NCI-H2107 treated with DMSO at 0.1 percent for 48 hours (cell line): ENCODE measurements around the gene TEN1.

Experiments
- DNase-seq: peaks from one replicate; lab custom pipeline; 2025; ENCODE audit not compliant: unreplicated experiment; lab: John Stamatoyannopoulos, UW

The TEN1 gene

DNA sequence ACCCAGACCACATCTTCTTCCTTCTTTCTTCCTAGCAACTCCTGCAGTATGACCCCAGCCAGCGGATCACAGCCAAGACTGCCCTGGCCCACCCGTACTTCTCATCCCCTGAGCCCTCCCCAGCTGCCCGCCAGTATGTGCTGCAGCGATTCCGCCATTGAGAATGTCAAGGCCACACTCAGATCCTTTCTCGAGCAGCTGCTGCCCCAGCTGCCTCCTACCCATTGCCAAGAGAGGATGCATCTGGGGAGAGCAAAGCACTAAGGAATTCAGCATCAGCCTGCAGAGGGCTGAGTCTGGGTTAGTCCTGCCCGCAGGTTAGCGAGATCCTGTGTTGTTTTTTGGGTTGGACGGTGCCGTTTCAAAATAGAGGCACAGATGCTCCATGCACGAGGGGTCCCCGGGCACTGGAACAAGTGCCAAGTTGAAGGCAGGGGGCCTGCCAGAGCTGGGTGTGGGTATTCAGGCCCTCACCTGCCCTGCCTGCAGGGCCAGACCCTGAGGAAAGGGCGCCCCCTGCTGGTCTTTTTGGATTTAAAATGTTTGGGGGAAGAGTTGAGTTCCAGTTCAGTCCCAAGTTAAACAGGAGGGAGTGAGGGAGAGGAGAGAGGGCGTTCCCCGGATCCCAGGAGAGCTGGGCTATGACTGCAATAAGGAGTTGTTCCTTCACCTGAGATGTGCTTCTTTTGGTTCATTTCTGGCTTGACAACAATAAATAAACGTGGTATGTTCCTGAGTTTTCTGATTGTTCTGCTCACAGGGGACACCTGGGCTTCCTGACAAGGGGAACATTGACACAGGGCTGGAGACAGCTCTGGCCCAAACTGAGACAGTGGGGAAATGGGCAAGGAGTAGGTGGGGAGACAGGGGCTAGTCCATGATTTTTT lies 26.5 kb downstream of the TEN1 start:
- peak; percentile 39 for DNase-seq

DNA sequence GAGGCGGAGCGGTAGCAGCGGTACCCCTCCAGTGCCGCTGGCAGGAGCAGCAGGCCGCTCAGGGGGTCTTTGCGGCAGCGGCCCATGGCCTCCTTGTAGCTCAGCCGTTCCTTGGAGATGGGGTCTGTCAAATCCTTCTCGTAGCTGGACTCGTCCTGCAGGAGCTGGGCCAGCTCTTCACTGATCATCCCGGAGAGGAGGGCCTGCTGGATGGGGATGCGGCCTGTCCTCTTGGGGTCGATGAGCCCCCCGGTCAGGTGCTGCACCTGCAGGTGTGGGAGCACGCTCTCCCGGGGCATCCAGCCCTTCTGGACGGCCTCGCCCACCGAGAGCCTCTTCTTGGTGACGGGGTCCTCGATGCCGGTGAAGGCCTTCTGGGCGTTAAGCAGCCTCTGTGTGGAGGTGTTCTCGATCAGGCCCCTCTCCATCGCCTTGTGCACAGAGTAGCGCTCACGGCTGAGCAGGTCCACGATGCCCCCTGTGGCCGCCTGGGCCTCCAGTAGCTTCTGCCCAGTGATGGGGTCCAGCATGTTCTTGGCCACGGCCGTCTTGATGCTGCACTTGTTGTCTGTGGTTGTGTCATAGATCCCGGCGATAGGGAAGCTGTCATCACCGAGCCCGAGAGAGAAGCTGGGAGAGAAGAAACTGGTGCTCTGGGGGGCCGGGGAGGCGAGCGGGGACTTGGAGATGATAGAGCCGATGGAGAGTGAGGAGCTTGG lies 28.2 kb downstream of the TEN1 start:
- DNase-seq, result no peak

DNA sequence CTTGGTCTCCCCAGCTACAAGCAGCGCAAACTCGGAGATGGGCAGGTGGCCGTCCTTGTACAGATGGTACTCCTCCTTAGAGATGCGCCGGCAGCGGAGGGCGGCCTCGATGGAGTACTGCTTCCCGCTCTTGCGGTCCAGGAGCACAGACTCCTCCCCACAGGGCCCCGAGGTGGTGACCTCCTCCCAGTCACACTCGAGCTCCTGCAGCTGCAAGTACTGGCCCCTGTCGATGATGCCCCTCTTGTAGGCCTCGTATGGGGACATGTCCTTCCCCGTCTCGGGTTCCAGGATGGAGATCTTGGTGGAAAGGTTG lies 28.8 kb downstream of the TEN1 start:
- no peak for DNase-seq

DNA sequence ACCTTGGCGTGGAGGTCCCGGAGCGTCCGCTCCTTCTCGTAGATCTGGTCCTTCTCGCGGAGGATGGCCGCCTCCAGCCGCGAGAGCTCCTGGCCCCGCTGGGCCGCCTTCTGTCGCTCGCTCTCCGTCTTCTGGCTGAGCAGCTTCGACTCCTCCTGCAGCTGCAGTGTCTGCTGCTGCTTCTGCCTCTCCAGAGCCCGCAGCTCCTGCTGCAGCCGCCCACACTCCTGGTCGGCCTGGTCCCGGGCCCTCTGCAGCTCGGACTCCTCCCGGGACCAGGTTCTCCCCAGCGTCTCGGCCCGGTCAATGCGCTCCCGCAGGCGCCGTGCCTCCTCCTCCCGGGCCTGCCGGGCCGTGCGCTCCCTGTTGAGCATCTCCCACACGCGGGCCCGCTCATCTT lies 29.2 kb downstream of the TEN1 start:
- DNase-seq, result no peak

DNA sequence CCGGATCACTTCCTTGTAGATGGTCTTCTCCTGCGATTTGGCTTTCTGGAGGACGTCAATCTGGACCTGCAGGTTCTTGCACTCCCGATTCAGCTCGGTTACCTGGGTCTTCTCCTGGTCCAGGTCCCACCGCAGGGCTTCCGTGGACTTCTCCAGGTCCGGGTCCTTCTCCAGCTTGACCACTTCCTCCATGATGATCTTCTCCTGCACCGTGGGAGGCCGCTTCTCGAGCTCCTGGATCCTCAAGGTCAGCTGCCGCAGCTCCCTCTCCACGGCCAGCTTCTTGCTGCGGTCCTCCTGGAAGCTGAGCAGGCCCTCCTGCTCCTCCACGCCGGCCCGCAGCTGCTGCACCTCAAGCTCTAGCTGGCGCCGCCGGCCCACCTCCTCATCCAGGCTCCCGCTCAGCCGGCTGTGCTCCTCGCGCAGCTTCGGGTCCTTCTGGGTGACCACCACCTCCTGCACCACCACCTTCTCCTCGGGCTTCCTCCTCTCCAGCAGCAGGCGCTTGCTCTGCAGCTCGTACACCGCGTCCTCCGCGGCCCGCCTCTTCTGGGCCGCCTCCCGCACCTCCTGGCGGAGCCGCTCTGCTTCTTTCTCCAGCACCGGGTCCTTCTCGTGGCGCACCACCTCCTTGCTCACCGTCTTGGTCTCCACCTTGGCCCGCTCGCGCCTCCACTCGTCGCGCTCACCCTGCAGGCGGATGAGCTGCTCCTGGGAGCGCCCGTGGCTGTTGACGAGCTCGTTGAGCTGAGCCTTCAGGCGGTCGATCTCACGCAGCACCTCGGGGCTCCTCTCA lies 29.8 kb downstream of the TEN1 start:
- no peak for DNase-seq

DNA sequence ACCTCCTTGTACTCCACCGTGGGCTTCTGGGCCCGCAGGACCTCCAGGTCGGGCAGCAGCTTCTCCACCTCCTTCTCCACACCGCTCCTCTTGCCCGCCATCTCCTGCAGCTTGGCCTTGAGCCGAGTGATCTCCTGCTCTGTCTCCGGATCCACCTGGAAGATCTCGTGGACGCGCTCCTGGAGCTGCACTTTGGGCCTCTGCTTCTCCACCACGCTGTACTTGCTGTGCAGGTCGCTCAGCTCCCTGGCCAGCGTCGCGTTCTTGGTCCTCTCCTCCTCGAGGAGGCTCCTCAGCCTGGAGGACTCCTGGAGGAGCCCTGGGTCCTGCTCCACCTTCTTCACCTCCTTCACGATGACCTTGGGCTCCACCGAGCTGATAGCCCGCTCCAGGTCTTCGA lies 30.4 kb downstream of the TEN1 start:
- no peak for DNase-seq

DNA sequence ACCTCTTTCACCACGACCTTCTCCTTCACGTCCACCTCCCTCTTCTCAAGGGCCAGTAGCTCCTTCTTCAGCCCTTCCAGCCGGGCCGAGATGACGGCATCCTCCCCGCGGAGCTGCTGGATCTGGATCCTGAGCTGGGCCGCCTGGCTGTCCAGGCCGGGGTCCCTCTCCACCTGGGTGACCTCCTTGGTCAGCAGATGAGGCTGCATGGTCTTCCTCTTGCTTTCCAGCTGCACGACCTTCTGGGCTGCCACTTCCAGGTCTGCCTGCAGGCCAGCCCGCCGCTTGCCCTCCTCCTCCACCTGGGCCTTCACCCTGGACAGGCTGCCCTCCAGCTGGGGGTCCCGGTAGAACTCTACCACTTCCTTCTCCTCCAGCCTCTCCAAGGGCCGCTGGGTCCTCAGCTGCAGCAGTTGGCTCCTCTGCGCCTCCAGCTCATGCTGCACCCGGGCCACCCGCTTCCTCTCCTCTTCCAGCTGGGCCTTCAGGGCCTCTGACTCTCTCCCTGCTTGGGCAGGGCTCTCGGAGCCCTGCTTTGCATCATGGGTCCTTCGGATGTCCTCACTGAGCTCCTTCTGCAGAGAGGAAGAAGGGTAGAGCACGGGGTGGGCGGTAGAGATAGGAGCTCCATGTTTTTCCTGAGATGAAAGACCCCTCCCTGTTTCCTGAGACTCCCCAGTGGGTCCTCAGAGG lies 31.1 kb downstream of the TEN1 start:
- no peak for DNase-seq

DNA sequence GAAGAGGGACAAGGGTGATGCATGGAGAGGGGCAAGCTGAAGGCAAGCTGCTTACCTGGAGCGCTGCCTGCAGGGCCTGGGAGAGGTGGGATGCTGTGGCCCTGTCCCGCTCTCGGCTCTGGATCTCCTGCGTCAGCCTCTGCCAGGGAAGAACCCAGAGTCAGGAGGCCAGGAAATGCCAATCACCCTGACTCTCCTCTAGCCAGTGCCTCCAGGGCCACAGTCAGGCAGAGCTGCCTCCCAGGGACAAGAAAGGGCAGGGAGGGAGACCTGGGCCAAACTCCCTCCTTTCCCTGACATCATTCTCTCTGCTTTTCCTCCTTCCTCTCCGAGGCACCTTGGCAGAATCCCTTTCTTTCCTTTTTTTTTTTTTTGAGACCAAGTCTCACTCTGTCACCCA lies 32.9 kb downstream of the TEN1 start:
- no peak for DNase-seq

DNA sequence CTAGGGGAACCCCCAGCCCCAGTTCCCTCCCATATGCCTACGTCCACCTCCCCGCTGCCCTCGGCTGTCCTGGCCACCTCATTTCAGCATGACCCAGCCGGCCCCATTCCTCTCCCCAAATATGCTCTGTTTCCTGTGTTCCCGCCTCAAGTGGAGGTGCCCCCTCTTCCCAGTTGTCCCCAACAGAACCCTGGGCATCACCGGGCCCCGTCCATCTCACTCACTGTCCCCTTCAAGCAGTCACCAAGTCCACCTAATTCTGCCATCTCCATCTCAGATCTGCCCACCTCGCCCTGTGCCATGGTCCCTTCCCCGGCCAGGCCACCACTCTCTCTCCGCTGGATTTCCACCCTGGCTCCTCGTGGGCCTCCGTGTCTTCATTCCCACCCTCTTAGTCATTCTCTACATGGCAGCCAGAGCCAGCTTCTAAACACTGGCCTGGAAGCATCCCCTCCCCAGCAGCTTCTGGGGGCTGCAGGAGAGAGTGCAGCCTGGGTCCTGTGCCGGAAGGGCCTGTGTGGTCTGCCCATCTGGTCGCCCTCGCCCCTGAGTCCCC lies 34.4 kb downstream of the TEN1 start:
- DNase-seq, result no peak

DNA sequence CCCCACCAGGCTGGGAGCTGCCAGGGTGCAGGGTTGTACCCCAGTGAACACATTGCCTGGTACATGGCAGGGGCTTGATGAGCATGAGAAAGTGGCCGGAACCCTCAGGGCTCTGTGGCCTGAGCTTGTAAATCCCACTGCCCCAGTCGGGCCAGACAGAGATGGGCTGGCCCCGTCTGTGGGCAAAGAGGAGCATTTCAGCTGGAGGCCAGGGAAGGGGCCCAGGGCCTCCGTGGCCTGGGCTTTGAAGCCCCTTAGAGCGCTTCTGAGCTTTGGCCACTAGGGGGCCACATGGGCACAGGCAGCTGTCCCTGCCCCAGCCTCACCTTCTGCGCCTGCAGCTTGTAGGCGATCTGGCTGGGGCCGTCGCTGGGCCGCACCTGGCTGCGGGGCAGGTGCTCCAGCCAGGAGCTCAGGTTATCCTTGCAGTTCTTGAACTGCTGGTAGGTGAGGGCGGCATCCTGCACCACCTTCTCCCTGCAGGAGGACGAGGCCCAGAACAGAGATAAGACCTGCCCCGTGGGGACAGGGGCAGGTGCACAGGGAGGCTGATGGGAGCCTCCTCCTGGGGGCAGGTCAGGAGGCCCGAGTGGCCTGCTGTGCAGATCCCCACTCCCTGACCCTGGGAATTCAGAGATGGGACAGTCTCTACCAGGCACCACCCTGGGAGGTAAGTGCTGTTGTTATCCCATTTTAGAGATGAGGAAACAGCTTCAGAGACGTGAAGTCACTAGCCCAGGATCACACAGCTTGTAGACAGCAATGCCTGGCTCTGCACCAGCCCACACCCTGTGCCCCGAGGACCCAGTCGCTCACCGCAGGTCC lies 35.3 kb downstream of the TEN1 start:
- peak; percentile 27 for DNase-seq

DNA sequence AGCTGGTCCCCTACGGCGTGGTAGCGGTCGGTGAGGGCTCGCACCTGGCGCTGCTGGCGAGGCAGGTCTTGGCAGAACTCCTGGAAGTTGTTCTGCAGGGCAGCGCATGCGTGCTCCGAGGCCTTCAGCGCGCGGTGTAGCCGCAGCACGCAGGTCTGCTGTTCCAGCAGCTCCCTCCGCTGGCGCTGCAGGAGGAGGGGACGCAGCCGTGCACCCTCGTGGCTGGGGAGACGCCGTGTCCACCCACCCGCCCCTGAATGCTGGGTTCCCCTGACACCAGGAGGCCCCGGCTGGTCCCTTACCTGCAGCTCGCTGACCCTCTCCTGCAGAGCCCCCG lies 35.9 kb downstream of the TEN1 start:
- DNase-seq, result peak; percentile 83

DNA sequence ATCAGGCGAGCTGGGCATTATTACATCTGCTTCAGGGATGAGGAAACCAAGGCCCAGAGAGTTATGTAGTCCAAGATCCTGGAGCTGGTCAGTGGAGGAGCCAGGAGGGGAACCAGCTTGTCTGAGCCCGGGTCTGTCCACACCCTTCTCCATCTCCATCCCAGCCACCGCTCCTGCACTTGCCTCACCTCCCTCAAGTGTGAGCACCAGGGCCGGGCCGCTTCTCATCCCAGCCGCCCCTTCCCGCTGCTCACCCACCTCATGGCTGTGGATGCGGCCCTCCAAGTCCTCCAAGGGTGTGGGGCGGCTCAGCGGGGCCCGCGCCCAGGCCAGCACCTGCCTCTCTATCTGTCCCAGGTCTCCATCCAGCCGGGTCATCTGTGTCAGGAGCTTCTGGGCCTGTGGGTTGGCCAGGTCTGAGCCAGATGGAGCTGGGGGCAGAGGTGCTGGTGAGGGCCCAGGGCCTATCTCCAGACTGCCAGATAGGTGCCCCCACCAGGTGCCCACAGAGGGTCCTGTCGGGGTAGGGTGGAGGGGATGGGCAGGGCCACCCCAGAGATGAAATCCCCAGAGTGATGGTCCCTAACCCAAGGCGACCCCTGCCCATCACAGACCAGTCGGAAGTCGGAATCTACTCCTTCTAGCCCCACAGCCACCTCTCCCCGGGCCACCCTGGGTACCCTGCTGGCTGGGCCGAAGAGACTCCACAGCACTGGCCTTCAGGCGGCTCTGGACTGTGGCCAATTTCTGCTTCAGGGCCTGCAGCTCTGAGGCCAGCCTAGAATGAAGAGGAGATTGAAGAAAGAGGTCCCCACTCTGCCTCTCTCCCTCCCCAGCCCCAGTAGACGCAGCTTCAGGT lies 38.7 kb downstream of the TEN1 start:
- DNase-seq, result no peak

DNA sequence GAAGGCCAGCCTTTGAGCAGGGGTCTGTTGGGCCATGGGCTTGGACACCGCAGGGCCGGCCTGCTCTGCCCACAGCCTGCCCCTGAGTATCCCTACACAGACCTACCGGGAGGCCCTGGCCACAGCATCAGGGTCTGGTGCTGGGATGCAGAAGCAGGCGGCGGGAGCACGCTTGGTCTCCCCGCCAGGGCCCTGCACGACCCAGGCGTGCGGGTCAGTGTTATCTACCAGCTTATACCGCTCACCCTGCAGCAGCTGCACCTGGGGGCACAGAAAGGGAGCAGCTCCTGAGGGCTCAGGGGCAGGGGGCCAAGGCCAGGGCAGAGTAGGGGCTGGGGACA lies 39.3 kb downstream of the TEN1 start:
- no peak for DNase-seq

DNA sequence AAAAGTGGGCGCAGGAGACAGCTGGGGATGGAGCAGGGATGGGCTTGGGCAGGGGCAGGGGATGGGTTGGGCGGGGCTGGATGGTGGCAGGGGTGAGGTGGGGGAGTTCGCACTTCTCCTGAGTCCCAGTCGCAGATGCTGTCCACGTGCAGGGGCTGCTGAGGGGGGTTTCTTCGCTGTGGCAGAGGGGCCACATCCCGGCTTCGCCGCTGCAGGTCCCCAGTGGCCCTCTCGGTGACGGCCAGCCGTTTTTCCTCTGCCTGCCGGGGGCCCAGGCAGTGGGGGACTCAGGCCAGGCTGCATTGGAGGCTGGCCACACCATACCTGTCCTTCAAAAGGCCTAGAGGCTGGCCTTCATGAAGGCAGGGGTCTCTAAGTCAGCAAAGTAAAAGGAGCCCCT lies 39.8 kb downstream of the TEN1 start:
- no peak for DNase-seq

DNA sequence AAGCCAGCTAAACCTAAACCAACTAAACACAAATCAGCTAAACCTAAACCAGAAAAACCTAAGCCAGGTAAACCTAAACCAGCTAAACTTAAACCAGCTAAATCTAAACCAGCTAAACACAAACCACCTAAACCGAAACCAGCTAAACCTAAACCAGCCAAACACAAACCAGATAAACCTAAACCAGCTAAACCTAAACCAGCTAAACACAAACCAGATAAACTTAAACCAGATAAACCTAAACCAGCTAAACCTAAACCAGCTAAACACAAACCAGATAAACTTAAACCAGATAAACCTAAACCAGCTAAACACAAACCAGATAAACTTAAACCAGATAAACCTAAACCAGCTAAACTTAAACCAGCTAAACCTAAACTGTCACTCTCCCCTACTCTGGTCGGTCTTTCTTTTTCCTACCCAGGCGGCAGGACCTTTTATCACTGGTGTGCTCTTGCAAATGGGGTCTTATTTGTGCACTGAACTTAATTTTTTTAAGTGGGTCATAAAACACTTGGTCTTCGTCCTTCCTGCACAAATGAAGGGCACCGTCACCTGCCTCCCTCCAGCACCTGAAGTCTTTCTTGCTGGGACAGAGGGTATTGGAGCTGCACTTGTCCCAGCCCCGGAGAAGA lies 40.9 kb downstream of the TEN1 start:
- no peak for DNase-seq

DNA sequence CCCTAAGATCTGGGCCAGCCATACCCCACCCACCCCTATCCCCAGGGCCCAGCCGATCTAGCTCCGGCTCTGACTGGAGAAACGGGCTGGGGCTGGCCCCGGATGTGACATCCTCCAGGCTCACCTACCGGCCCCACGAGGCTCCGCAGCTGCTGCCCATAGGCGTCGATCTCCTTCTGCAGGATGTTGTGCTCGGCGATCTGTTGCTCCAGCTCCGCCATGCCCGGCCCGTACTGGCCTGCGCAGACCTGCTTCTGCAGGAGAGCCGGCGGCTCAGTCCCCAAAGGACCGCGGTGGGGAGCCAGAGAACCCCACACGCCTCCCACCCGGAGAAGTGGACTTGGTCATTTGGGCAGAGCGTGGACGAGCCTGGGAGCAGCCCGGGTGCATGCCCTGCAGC lies 43.2 kb downstream of the TEN1 start:
- no peak for DNase-seq

DNA sequence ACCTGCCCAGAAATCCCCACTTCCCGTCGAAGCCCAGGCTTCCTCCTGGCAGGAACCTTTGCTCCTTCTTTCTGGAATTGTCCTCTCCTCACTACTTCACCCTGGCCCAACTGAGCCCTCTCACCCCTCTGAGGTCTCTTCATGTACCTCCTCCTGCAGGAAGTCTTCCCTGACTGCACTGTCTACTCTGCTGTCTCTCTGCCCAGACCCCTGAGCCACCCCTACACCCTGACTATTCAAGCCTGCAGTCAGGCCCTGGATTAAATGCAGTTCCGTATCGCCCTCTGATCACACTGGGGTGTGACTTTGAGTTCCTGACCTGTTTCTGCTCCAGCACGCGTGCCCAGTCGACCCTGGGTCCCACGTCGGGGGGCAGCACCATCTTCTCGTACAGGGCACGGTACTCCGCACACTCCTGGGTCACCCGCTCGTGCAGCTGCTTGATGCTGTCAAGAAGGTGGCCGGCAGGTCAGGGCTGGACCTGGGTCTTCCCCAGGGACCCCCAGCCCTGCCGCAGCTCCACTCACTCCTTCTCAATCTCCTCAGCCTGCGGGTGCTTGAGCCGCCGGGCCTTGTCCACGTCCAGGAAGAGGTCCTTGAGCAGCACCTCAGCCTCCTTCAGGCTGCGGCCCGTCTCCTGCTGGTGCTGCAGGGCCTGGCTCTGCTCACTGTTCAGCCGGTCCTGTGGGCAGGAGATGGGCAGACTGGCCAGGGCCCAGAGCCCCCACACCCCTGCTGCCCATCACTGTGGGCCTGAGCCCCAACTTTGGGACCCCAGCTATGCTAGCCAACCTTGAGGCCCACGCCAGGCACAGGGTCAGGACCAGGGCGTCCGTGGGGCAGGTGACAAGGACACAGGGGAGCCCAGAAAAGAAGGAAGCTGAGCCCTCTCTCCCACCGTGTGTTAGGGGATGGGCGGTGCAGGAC lies 44.2 kb downstream of the TEN1 start:
- no peak for DNase-seq

DNA sequence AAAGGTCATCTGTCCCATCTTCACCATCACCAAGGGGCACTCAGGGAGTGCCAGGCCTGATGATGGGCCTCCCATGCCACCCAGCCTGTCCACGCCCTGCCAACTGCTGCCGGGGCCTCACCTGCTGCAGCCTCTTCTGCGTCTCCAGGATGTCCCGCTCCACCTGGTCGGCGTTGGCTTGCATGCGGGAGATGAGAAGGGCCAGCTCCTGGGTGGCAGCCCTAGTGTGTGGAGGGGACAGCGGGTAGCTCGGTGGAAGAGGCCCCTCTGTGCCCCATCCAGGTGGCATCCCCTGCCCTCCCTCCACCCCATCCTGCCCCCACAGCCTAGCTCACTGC lies 44.8 kb downstream of the TEN1 start:
- DNase-seq, result no peak
